Measurements from ENCODE around the gene AFMID.
"Not testable (repeated sequence)": the region's sequence is repeated elsewhere in the genome, so short reads cannot be mapped to it uniquely, and the experiment has no call there.

AFMID gene

DNA sequence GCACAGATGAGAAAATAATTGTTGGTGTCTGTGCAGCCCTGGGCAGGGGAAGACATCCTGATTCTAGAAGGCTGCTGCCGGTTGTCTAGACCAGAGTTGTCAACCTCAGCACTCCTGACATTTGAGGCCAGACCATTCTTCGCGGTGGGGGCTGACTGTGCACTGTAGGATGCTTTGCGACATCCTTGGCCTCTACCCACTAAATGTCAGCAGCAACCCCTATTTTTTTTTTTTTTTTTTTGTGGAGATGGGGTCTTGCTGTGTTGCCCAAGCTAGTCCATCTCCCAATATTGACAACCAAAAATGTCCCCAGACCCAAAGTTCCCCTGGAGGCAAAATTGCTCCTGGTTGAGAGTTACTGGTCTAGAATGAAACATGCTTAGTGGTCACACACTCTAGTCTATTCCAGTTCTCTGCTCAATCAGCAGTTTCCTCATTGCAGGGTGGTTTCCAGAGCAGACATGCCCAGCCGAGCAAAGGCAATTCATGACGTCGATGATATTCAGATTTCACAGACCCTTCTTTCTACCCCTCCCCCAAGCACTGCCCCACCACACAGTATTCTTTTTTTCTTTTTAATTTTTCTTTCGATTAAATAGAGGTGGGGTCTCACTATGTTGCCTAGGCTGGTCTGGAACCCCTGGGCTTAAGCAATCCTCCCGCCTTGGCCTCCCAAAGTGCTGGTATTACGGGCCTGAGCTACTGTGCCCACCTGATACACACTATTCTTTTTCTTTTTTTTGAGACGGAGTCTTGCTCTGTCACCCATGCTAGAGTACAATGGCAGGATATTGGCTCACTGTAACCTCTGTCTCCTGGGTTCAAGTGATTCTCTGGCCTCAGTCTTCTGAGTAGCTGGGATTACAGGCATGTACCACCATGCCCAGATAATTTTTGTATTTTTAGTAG lies 32.0 kb upstream of the AFMID start:
- DNase-seq = peak; percentile 58

DNA sequence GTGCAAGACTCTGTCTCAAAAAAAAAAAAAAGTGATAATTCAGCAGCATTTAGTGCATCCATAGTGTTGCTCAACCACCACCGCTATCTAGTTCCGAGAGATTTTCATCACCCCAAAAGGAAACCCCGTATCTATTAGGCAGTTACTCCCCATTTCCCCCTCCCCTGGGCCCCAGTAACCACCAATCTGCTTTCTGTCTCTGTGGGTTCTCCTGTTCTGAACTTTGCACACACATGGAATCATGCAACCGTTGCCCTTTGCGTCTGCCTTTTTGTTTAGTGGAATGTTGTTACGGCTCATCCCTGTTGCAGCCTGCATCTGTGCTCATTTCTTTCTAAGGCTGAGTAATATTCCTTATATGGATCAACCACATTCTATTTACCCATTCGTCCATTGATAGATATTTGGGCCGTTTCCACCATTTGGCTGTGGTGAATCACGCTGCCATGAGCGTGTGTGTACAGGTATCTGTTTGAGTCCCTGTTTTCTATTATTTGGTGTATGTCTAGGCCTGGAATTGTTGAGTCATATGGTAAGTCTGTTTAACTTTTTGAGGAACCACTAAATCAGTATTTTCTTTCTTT lies 27.5 kb upstream of the AFMID start:
- DNase-seq = peak; percentile 65

- no peak for DNase-seq
Observed at GRCh38 chr17:78163881-78164747, 23.0 kb upstream of the AFMID start.

DNA sequence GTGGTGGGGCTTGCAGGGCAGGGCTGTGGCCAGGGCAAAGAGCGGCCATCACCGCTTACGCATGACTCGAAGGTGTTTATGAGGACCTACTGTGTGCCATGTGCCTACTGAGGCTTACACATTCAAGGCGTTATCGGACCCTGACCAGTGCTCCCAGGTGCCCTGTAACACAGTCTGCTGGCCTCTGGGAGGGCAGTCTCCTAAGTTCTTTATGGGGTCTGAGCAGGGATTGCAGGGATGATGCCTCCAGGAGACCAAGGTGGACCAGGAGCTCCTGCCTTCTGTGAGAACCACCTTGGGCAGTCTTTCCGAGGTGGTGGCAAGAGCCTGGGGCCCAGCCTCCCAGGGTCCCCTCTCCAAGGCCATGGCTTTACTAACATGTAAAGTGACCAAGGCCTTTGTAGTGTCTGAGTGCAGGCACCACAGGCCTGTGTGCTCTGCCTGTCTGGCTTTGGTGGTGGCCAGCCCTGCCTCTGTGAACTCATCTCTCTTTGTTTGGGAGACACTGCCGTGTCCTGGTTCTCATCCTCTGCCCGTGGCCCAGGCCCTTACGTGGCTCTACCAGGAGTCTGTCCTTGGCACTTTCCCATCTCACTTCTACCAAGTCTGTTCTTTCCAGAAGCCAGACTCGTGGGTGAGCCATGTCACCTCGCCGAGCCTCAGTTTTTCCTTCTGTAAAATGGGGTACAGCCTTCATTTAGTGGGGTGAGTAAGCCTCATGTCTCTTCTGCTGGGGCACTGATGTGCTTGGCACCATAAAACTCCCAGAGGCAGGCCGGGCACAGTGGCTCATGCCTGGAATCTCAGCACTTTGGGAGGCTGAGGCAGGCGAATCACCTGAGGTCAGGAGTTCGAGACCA lies 22.2 kb upstream of the AFMID start:
- DNase-seq = no peak

DNA sequence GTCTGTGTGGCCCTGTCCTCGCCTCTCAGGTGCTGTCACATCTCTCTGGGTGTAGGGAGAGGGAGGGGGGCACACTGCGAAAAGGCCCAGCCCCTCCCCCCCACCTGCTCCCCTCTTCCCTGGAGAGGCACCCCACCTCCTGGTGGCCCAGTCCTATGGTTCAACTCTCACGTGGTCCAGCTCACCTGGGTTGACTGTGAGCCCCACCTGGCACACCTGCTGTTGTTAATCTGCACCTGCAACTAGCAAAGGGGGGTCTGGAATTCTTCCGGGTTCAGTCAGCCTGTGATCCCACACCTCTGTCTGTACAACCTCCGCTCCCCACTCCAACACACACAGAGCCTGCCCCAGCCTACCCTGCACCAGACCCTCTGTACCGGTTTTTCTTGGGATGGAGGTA lies 20.7 kb upstream of the AFMID start:
- DNase-seq = no peak

DNA sequence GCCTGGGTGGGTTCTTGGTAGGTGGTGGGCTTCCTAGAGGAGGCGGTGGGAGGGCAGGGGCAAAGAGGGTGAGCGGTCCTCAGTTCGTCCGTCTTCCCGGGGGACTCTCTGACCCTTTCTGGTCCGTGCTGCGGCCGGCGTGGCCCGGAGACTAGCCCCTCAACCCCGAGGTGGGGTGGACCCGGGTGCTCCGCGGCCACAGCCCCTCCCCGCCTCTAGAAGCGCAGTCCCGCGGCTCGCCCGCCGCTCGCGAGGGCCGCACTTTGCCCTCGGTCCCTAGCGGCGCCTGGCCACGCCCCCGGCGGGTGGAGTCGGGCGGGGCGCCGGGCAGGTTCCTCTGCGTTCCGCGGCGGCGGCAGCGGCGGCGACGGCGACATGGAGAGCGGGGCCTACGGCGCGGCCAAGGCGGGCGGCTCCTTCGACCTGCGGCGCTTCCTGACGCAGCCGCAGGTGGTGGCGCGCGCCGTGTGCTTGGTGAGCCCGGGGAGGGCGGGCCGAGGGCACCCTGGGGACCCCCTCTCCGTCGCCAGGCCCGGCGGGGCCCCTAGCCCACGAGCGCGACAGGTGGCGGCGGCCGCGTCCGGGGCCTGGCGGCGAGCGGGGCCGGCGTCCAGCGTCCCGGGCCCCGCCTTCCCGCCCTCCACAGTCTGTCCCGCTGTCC lies 18.8 kb upstream of the AFMID start, which contains the start of gene SYNGR2:
Gene SYNGR2, plus strand, starts transcription at position 340 of the 661 bp plus-strand sequence. Its CDS starts 36 bp downstream, at position 376.
- DNase-seq = peak; percentile 92

- peak; percentile 59 for DNase-seq
Observed at GRCh38 chr17:78168903-78169793, 18.0 kb upstream of the AFMID start.

DNA sequence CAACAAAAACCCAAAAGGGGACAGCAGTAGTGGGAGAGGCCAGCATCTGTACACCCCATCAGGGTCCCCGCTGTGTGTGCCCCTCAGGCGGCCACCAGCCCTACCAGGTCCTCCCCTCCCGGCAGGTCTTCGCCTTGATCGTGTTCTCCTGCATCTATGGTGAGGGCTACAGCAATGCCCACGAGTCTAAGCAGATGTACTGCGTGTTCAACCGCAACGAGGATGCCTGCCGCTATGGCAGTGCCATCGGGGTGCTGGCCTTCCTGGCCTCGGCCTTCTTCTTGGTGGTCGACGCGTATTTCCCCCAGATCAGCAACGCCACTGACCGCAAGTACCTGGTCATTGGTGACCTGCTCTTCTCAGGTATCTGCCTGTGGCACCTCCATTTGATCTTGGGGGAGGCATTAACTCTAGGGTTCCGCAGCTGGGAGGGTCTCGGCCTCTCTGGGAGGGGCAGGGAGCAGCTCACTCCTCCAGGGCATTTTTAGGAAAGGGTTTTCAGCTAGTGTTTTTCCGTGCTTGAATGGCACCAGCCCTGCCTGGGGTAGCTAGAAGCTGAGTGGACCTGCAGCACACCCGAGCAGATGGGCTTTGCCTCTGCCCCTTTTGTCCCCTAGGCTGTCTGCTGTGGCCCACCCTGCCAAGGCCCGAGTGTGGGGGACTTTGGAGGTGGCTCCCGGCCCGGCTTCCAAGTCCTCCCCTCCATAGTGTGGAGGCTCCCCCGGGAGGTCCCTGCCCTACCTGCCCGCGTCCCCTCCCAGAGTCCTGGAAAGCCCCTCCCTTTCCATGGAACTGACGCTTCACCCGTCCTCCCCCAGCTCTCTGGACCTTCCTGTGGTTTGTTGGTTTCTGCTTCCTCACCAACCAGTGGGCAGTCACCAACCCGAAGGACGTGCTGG lies 16.2 kb upstream of the AFMID start:
- DNase-seq = no peak

DNA sequence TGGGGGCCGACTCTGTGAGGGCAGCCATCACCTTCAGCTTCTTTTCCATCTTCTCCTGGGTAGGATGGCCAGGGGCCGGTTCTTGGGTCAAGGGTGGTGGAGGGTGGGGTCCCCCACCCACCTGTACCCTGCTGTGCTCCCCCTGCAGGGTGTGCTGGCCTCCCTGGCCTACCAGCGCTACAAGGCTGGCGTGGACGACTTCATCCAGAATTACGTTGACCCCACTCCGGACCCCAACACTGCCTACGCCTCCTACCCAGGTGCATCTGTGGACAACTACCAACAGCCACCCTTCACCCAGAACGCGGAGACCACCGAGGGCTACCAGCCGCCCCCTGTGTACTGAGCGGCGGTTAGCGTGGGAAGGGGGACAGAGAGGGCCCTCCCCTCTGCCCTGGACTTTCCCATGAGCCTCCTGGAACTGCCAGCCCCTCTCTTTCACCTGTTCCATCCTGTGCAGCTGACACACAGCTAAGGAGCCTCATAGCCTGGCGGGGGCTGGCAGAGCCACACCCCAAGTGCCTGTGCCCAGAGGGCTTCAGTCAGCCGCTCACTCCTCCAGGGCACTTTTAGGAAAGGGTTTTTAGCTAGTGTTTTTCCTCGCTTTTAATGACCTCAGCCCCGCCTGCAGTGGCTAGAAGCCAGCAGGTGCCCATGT lies 15.4 kb upstream of the AFMID start:
- DNase-seq = not testable (repeated sequence)

DNA sequence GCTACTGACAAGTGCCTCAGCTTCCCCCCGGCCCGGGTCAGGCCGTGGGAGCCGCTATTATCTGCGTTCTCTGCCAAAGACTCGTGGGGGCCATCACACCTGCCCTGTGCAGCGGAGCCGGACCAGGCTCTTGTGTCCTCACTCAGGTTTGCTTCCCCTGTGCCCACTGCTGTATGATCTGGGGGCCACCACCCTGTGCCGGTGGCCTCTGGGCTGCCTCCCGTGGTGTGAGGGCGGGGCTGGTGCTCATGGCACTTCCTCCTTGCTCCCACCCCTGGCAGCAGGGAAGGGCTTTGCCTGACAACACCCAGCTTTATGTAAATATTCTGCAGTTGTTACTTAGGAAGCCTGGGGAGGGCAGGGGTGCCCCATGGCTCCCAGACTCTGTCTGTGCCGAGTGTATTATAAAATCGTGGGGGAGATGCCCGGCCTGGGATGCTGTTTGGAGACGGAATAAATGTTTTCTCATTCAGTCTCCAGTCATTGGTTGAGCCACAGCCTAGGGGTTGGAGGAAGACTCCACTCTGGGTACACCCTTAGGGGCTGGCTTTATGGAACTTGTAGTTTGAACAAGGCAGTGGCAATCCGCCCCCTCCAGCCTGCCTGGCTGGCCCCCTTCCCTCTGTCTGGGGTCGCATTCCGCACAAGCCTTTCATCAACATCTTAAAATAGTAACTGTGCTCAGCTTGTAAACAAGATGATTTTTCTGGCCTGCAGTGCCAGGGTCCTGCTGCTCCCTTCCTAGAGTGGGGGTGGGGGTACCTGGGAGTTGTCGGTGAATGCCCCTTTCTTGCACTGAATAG lies 14.7 kb upstream of the AFMID start:
- no peak for DNase-seq

DNA sequence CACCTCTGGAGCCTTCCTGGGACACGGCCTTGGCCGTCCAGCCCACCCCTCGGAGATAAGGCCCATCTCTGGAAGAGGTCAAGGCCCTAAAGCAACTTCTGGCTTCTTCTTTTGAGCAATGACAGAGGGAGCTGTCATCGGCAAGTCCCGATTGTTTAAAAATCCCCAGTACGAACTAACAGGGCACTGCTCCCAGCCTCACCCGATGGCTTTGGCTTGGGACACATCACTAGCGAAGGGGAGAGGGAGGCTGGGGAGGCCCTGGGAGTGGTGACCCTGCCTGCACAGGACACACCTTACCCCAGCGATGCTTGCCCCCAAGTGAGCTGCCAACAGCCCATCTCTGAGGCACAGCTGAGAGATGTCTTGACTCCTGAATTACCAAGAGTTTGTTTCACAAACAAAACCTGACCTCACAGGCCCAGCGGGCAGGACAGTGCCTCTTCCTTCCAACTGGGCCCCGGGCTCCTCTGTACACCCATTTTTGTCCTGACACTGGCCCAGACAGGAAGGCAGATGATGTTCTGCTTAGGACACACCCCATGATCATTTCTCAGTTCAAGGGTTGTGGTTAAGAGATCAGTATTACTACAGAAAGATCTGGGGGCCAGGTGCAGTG lies 14.0 kb upstream of the AFMID start:
- DNase-seq = peak; percentile 47

GRCh38 chr17:78174346-78174869 lies 12.8 kb upstream of the AFMID start:
- DNase-seq = no peak

DNA sequence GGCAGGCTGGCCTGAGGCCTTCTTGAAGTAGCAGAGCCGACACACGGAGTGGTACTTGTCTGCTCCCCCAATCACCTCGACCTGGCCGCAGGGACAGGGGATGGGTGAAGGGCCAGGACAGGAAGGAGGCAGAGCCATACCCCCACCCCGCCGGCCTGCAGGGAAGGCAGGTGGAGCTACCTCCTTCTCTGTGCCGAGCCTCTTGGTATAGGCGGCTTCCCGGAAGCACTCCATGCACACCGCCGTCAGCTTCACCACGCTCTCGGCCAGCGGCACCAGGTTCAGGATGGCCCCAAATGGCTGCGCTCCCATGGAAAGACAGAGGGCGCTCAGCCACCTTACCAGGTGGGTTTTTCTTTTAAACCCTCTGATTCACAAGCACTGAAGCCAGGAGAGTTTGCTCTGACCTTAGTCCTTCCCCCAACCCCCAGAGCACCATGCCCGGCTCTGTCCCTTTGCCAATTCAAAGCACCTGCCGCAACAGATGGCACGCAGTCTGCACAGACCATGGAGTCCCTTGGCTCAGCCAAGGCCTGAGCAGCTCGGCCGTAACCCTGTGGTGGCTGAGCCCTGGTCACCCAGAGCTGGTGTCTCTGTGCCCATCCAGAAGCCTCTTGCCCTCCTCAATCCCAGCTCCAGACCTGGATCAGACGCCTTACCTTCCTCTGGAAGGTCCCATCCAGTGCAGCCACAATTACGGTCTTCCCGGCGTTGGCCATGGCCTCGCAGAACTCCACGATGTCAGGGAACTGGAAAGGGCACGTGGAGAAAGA lies 12.1 kb upstream of the AFMID start:
- DNase-seq = no peak

DNA sequence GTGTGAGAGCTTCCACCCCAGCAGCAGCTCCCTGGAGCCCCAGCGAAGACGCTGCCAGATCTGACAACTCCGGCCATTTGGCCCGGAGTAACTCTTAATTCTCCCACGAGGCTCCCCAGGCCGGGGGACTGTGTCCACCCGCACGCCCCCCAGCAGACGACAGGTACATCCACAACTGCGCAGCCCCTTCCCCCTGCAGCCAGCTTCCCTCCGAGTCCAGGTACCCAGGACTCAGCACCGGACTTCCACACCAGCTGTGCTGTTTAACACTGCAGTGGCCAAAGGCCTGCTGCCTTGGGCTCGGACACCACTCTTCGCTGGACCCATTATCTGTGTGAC lies 11.6 kb upstream of the AFMID start:
- DNase-seq = no peak

- peak; percentile 84 for DNase-seq
Observed at GRCh38 chr17:78176548-78177025, 10.6 kb upstream of the AFMID start.

- no peak for DNase-seq
Observed at GRCh38 chr17:78179372-78179771, 7.8 kb upstream of the AFMID start.

- no peak for DNase-seq
Observed at GRCh38 chr17:78180083-78180482, 7.1 kb upstream of the AFMID start.

Data from activated CD4-positive, alpha-beta T cell treated with anti-CD3 and anti-CD28 coated beads, Interleukin-10, Interleukin-2, amounts not matched to agents 100 ng/mL and 50 ng/mL, durations not matched to agents 16 hours and 8 hours (primary cell).